HepG2 (cell line): ENCODE results near the gene TPX2. TPM values are rescaled to one million over a fixed set of nuclear protein-coding genes. Genes with fewer than 3 reads are reported as not detected.
A peak's percentile ranks its signal among the peaks of the same experiment; 100 is the strongest.

ENCODE experiments used
- ADNP ChIP-seq: sonication (generic); formaldehyde crosslinking; IDR thresholded peaks from 2 replicates; pipeline ENCODE4 v1.4.0; 2020; ENCODE audit warnings: missing genetic modification reagents
- ATF3 ChIP-seq: sonication (generic); formaldehyde crosslinking; IDR thresholded peaks from 2 replicates; pipeline ENCODE4 v1.4.0; 2020; ENCODE audit warnings: missing genetic modification reagents
- CC2D1A ChIP-seq: sonication (generic); formaldehyde crosslinking; IDR thresholded peaks from 2 replicates; pipeline ENCODE4 v1.8.1; 2023; ENCODE audit warnings: mild to moderate bottlenecking, missing genetic modification reagents
- CEBPB ChIP-seq: IDR thresholded peaks from 2 replicates; pipeline ENCODE4 v1.6.1; 2011; ENCODE audit warnings: low read depth, low read length, improper control_type of control experiment, borderline replicate concordance
- CENPBD1 ChIP-seq: sonication (generic); formaldehyde crosslinking; IDR thresholded peaks from 2 replicates; pipeline ENCODE4 v1.8.0; 2022; ENCODE audit warnings: missing genetic modification reagents, low read depth, mild to moderate bottlenecking, borderline replicate concordance
- CREB3 ChIP-seq: sonication (generic); formaldehyde crosslinking; IDR thresholded peaks from 2 replicates; pipeline ENCODE4 v1.5.0; 2020; ENCODE audit warnings: missing genetic modification reagents
- DDIT3 ChIP-seq: sonication (generic); formaldehyde crosslinking; IDR thresholded peaks from 2 replicates; pipeline ENCODE4 v1.4.0; 2020; ENCODE audit warnings: mild to moderate bottlenecking, missing genetic modification reagents
- ISX ChIP-seq: sonication (generic); formaldehyde crosslinking; conservative IDR thresholded peaks from 2 replicates; pipeline ENCODE4 v1.5.0; 2020; ENCODE audit warnings: missing genetic modification reagents
- JUND ChIP-seq: sonication (generic); formaldehyde crosslinking; IDR thresholded peaks from 2 replicates; pipeline ENCODE4 v1.8.0; 2022; ENCODE audit warnings: mild to moderate bottlenecking, missing genetic modification reagents
- MED8 ChIP-seq: sonication (generic); formaldehyde crosslinking; IDR thresholded peaks from 2 replicates; pipeline ENCODE4 v1.8.1; 2023; ENCODE audit warnings: mild to moderate bottlenecking, missing genetic modification reagents; ENCODE audit not compliant: insufficient replicate concordance
- MIXL1 ChIP-seq: IDR thresholded peaks from 2 replicates; pipeline ENCODE4 v1.6.1; 2016
- RFXAP ChIP-seq: sonication (generic); formaldehyde crosslinking; IDR thresholded peaks from 2 replicates; pipeline ENCODE4 v1.4.0; 2020; ENCODE audit warnings: missing genetic modification reagents, borderline replicate concordance
- SNAPC4 ChIP-seq: sonication (generic); formaldehyde crosslinking; IDR thresholded peaks from 2 replicates; pipeline ENCODE4 v1.4.0; 2020; ENCODE audit warnings: mild to moderate bottlenecking, missing genetic modification reagents
- SNAPC5 ChIP-seq: sonication (generic); formaldehyde crosslinking; IDR thresholded peaks from 2 replicates; pipeline ENCODE4 v1.8.1; 2023; ENCODE audit warnings: mild to moderate bottlenecking, missing genetic modification reagents, borderline replicate concordance
- TERF1 ChIP-seq: sonication (generic); formaldehyde crosslinking; IDR thresholded peaks from 2 replicates; pipeline ENCODE4 v1.8.0; 2022; ENCODE audit warnings: mild to moderate bottlenecking, missing genetic modification reagents, moderate library complexity
- TMF1 ChIP-seq: sonication (generic); formaldehyde crosslinking; IDR thresholded peaks from 2 replicates; pipeline ENCODE4 v1.8.1; 2022; ENCODE audit warnings: low read depth, missing genetic modification reagents
- YEATS2 ChIP-seq: sonication (generic); formaldehyde crosslinking; IDR thresholded peaks from 2 replicates; pipeline ENCODE4 v1.4.0; 2020; ENCODE audit warnings: missing genetic modification reagents, borderline replicate concordance
- ZBTB42 ChIP-seq: sonication (generic); formaldehyde crosslinking; IDR thresholded peaks from 2 replicates; pipeline ENCODE4 v1.5.0; 2020; ENCODE audit warnings: mild to moderate bottlenecking, missing genetic modification reagents
- ZNF766 ChIP-seq: sonication (generic); formaldehyde crosslinking; IDR thresholded peaks from 2 replicates; pipeline ENCODE4 v1.5.0; 2020; ENCODE audit warnings: missing genetic modification reagents, borderline replicate concordance
- ZNF782 ChIP-seq: sonication (generic); formaldehyde crosslinking; IDR thresholded peaks from 2 replicates; pipeline ENCODE4 v1.4.0; 2020; ENCODE audit warnings: missing genetic modification reagents, mild to moderate bottlenecking, borderline replicate concordance
- polyA plus RNA-seq, 8 experiments: library from polyadenylated mRNA; depleted of rRNA in 3 of 8; stranded (reverse) in 7 of 8; unstranded in 1 of 8; fragments of >200 nt; fragmentation: Illumina TruSeq in 4 of 8; extraction: Trizol in 4 of 8; gene quantifications; 2 replicates each; pipeline versions ENCODE4 v1.2.1 to v1.2.3, GENCODE V29; 2011 to 2016; ENCODE audit warnings: low read depth in 4 of 8, missing spikeins in 1 of 8, mixed read lengths in 1 of 8; ENCODE audit not compliant: insufficient read depth in 1 of 8
- total RNA-seq, 5 experiments: library from RNA; depleted of rRNA; stranded (reverse); fragments of >200 nt; fragmentation: Illumina TruSeq; extraction: Trizol; gene quantifications; 2 replicates each; pipeline ENCODE4 v1.2.3, GENCODE V29; 2016; ENCODE audit warnings: low read depth in 1 of 5

Gene TPX2
- total and polyA plus RNA-seq, 2 of the 13 experiments (the other 11 are each of a cell fraction or from before 2014, with no cell fraction given) = 34.3 to 124 TPM

- TF ChIP-seq YEATS2 (CRISPR knock-in tag) = no peak; the same call in 1 of the 2 replicates
- TF ChIP-seq CEBPB = no peak
- TF ChIP-seq ISX (CRISPR knock-in tag) = no peak
- TF ChIP-seq ATF3 (CRISPR knock-in tag) = peak; percentile 86; the same call in 1 of the 2 replicates
- TF ChIP-seq ZNF782 = 0 out of 2 replicates have a peak, but pooled peaks have one; percentile 31
- TF ChIP-seq ZBTB42 (CRISPR knock-in tag) = no peak
- no peak for TF ChIP-seq CC2D1A (CRISPR knock-in tag)
- TF ChIP-seq CENPBD1 = no peak
- TF ChIP-seq ADNP (CRISPR knock-in tag) = no peak
- 0 out of 2 replicates have a peak, but pooled peaks have one; percentile 9 for TF ChIP-seq MIXL1 (CRISPR knock-in tag)
- TF ChIP-seq SNAPC5 = no peak
- 0 out of 2 replicates have a peak, but pooled peaks have one; percentile 48 for TF ChIP-seq JUND (CRISPR knock-in tag)
- TF ChIP-seq TERF1 (CRISPR knock-in tag) = no peak
- TF ChIP-seq TMF1 (CRISPR knock-in tag) = no peak
- TF ChIP-seq MED8 (CRISPR knock-in tag) = peak; percentile 8
- no peak for TF ChIP-seq RFXAP (CRISPR knock-in tag)
- TF ChIP-seq ZNF766 (CRISPR knock-in tag) = no peak
- TF ChIP-seq CREB3 (CRISPR knock-in tag) = no peak; the same call in 1 of the 2 replicates
- TF ChIP-seq DDIT3 (CRISPR knock-in tag) = no peak
- TF ChIP-seq SNAPC4 (CRISPR knock-in tag) = no peak
These were observed 25.5 kb upstream of the TPX2 start (continued) for GRCh38 chr20:31713312-31714273.
